ENCODE data around the gene CTTNBP2NL.
A peak's percentile ranks its signal among the peaks of the same experiment; 100 is the strongest.

CTTNBP2NL gene

GRCh38 chr1:112509660-112510178 lies 113.7 kb downstream of the CTTNBP2NL start:
- Histone ChIP-seq H3K27ac (no peak overlapping the region), H3K4me3 (peak overlapping the region; percentile 78)
- no peak for DNase-seq (ENCODE audit: low spot score)
- no peak for TF ChIP-seq CTCF (IDR thresholded peaks at IDR 0.05)

- no peak for DNase-seq (ENCODE audit: low spot score)
- H3K27ac ChIP-seq, result no peak overlapping the region
- no peak for TF ChIP-seq CTCF (IDR thresholded peaks at IDR 0.05)
- no peak overlapping the region for H3K4me3 ChIP-seq
These were observed 114.3 kb downstream of the CTTNBP2NL start for GRCh38 chr1:112510340-112510739.
